Mesenteric fat pad (tissue), 1 donor: ENCODE measurements around the gene NAT8. TPM values are rescaled to one million over a fixed set of nuclear protein-coding genes. Genes with fewer than 3 reads are reported as not detected.
"Not testable (repeated sequence)": the region's sequence is repeated elsewhere in the genome, so short reads cannot be mapped to it uniquely, and the experiment has no call there.

ENCODE experiments used
- DNase-seq: peaks from one replicate; pipeline ENCODE4 v3.0.0-alpha.2; 2020; ENCODE audit warnings: low spot score
- total RNA-seq: library from RNA; stranded (reverse); fragmentation: NEBNext Ultra II Directional; extraction: Animal tissue kit (Norgen Biotek cat#: 25700); gene quantifications from one replicate; pipeline ENCODE4 v1.2.1, GENCODE V29; 2021
- donor health status: DM: yes; HTN: yes; CAD: no.

NAT8 gene
- total RNA-seq, 1 donor from 2014 or later, result not detected

- no peak for DNase-seq
Observed at GRCh38 chr2:73638429-73638828, 3.8 kb downstream of the NAT8 start.

- DNase-seq, result not testable (repeated sequence)
Observed at GRCh38 chr2:73636977-73637376, 5.2 kb downstream of the NAT8 start.

- not testable (repeated sequence) for DNase-seq
Observed at GRCh38 chr2:73630662-73631266, 11.5 kb downstream of the NAT8 start.

- not testable (repeated sequence) for DNase-seq
Observed at GRCh38 chr2:73628493-73628892, 13.7 kb downstream of the NAT8 start.

- DNase-seq, result not testable (repeated sequence)
Observed at GRCh38 chr2:73626237-73626636, 16.0 kb downstream of the NAT8 start.

- not testable (repeated sequence) for DNase-seq
Observed at GRCh38 chr2:73624625-73625024, 17.6 kb downstream of the NAT8 start.

- DNase-seq, result not testable (repeated sequence)
Observed at GRCh38 chr2:73624036-73624435, 18.2 kb downstream of the NAT8 start.

GRCh38 chr2:73619925-73620324 is 22.3 kb downstream of the NAT8 start:
- not testable (repeated sequence) for DNase-seq

GRCh38 chr2:73614997-73615396 is 27.2 kb downstream of the NAT8 start:
- DNase-seq, result no peak

GRCh38 chr2:73614105-73614504 is 28.1 kb downstream of the NAT8 start:
- DNase-seq, result no peak

GRCh38 chr2:73611867-73612266 is 30.4 kb downstream of the NAT8 start:
- no peak for DNase-seq

- DNase-seq, result no peak
Observed at GRCh38 chr2:73611193-73611592, 31.0 kb downstream of the NAT8 start.

GRCh38 chr2:73610111-73610510 is 32.1 kb downstream of the NAT8 start:
- DNase-seq, result no peak

- not testable (repeated sequence) for DNase-seq
Observed at GRCh38 chr2:73604589-73604988, 37.6 kb downstream of the NAT8 start.

- not testable (repeated sequence) for DNase-seq
Observed at GRCh38 chr2:73603099-73603588, 39.1 kb downstream of the NAT8 start.

- no peak for DNase-seq
Observed at GRCh38 chr2:73601780-73602179, 40.4 kb downstream of the NAT8 start.

- DNase-seq, result no peak
Observed at GRCh38 chr2:73594251-73594650, 48.0 kb downstream of the NAT8 start.

GRCh38 chr2:73593680-73594079 is 48.5 kb downstream of the NAT8 start:
- DNase-seq, result no peak

Other genes starting within 250 kb of the NAT8 start
- gene TPRKB, start 94.9 kb upstream of the NAT8 start, total RNA-seq, result 22.1 TPM
- gene DUSP11, start 137.7 kb upstream of the NAT8 start, total RNA-seq, result 14.8 TPM
- not detected for gene C2orf78, start 141.8 kb upstream of the NAT8 start, total RNA-seq
- gene STAMBP, start 186.5 kb upstream of the NAT8 start, total RNA-seq, result 25.6 TPM